Liver (tissue), 9 donors: ENCODE measurements around the gene ZNF813. TPM values are rescaled to one million over a fixed set of nuclear protein-coding genes. Genes with fewer than 3 reads are reported as not detected.

Source experiments
- DNase-seq: peaks from one replicate; pipeline ENCODE4 v3.0.0-alpha.2; 2017; ENCODE audit warnings: low spot score
- H3K27ac ChIP-seq, 2 donors: one replicate each; pipeline ENCODE4 v1.7.0; 2013; ENCODE audit warnings: inconsistent platforms in 2 of 2, low read length in 2 of 2, control low read depth in 1 of 2, low read depth in 1 of 2, mild to moderate bottlenecking in 1 of 2
- H3K27me3 ChIP-seq, 4 donors: one replicate each; pipeline versions ENCODE4 v1.6.1 to v1.7.0; 2013; ENCODE audit warnings: low read length in 3 of 4, inconsistent platforms in 1 of 4, mild to moderate bottlenecking in 1 of 4, moderate library complexity in 1 of 4; ENCODE audit not compliant: control insufficient read depth in 4 of 4, insufficient read depth in 4 of 4
- H3K36me3 ChIP-seq, 4 donors: one replicate each; pipeline versions ENCODE4 v1.6.1 to v1.7.0; 2013; ENCODE audit warnings: low read length in 3 of 4, mild to moderate bottlenecking in 3 of 4, low read depth in 1 of 4, moderate library complexity in 1 of 4; ENCODE audit not compliant: control insufficient read depth in 4 of 4, insufficient read depth in 3 of 4
- H3K4me1 ChIP-seq, 4 donors: one replicate each; pipeline versions ENCODE4 v1.6.1 to v1.7.0; 2013; ENCODE audit warnings: low read length in 3 of 4, mild to moderate bottlenecking in 3 of 4, moderate library complexity in 1 of 4; ENCODE audit not compliant: control insufficient read depth in 4 of 4, insufficient read depth in 4 of 4
- H3K4me3 ChIP-seq, 3 donors: one replicate each; pipeline versions ENCODE4 v1.6.1 to v1.7.0; 2013; ENCODE audit warnings: low read length in 3 of 3, control low read depth in 1 of 3, low read depth in 1 of 3, mild to moderate bottlenecking in 1 of 3
- H3K9ac ChIP-seq, 2 donors: one replicate each; pipeline ENCODE4 v1.7.0; 2013; ENCODE audit warnings: low read length in 2 of 2, mild to moderate bottlenecking in 2 of 2, moderate library complexity in 2 of 2, control low read depth in 1 of 2, low read depth in 1 of 2
- H3K9me3 ChIP-seq, 4 donors: one replicate each; pipeline versions ENCODE4 v1.6.1 to v1.7.0; 2013; ENCODE audit warnings: low read length in 3 of 4; ENCODE audit not compliant: control insufficient read depth in 4 of 4
- EGR1 ChIP-seq, 2 donors: IDR thresholded peaks; 2 replicates each; pipeline ENCODE4 v1.6.1; 2016 to 2018; ENCODE audit warnings: antibody characterized with exemption in 2 of 2, low read depth in 2 of 2
- FOXA1 ChIP-seq: IDR thresholded peaks from 2 replicates; pipeline ENCODE4 v1.6.1; 2016; ENCODE audit warnings: antibody characterized with exemption
- FOXA2 ChIP-seq: IDR thresholded peaks from 2 replicates; pipeline ENCODE4 v1.6.1; 2016; ENCODE audit warnings: antibody characterized with exemption
- HNF4A ChIP-seq, 2 donors: conservative IDR thresholded peaks; 2 replicates each; pipeline ENCODE4 v1.6.1; 2016; ENCODE audit warnings: antibody characterized with exemption in 2 of 2, mild to moderate bottlenecking in 2 of 2
- HNF4G ChIP-seq: IDR thresholded peaks from 2 replicates; pipeline ENCODE4 v1.6.1; 2016; ENCODE audit warnings: antibody characterized with exemption
- JUND ChIP-seq, 2 donors: IDR thresholded peaks; 2 replicates each; pipeline ENCODE4 v1.6.1; 2016; ENCODE audit warnings: antibody characterized with exemption in 2 of 2
- NR2F2 ChIP-seq: IDR thresholded peaks from 2 replicates; pipeline ENCODE4 v1.6.1; 2016; ENCODE audit warnings: antibody characterized with exemption
- RXRA ChIP-seq, 2 donors: IDR thresholded peaks; 2 replicates each; pipeline ENCODE4 v1.6.1; 2017 to 2018; ENCODE audit warnings: antibody characterized with exemption in 2 of 2, mild to moderate bottlenecking in 1 of 2
- SP1 ChIP-seq: IDR thresholded peaks from 2 replicates; pipeline ENCODE4 v1.6.1; 2018; ENCODE audit warnings: antibody characterized with exemption, mild to moderate bottlenecking
- TAF1 ChIP-seq: conservative IDR thresholded peaks from 2 replicates; pipeline ENCODE4 v1.6.1; 2016; ENCODE audit warnings: antibody characterized with exemption, mild to moderate bottlenecking
- YY1 ChIP-seq: IDR thresholded peaks from 2 replicates; pipeline ENCODE4 v1.6.1; 2016; ENCODE audit warnings: antibody characterized with exemption, mild to moderate bottlenecking
- WGBS: extraction: QIAGEN DNeasy Blood & Tissue Kit; methylation state at CpG from one replicate; pipeline ENCODE4 v1.1.7; 2013; 5-methylcytosine and 5-hydroxymethylcytosine counted together
- polyA plus RNA-seq, 2 donors: library from polyadenylated mRNA; stranded (reverse) in 1 of 2; unstranded in 1 of 2; fragments of 200-250 nt in 1 of 2; fragments of >200 nt in 1 of 2; fragmentation: Nextera tagmentation in 1 of 2; extraction: Ambion mirVana in 1 of 2; gene quantifications; one replicate each; pipeline versions ENCODE4 v1.2.1 to v1.2.3, GENCODE V29; 2013 to 2015
- total RNA-seq, 2 donors: library from RNA; depleted of rRNA; stranded (reverse); fragments of >200 nt; gene quantifications; one replicate each; pipeline ENCODE4 v1.2.3, GENCODE V29; 2014
- TF ChIP-seq, protein P1 (sequence below): IDR thresholded peaks from 2 replicates; pipeline ENCODE4 v1.6.1; 2016; ENCODE audit warnings: antibody characterized with exemption
- TF ChIP-seq, protein P2 (sequence below): fragments of 150-350 bp; IDR thresholded peaks from 2 replicates; pipeline ENCODE4 v1.5.1; 2017; ENCODE audit warnings: improper control_type of control experiment, low read depth, low read length; ENCODE audit not compliant: missing input control
- TF ChIP-seq, protein P3 (sequence below): IDR thresholded peaks from 2 replicates; pipeline ENCODE4 v1.6.1; 2016; ENCODE audit warnings: antibody characterized with exemption, mild to moderate bottlenecking
- TF ChIP-seq, protein P4 (sequence below): IDR thresholded peaks from 2 replicates; pipeline ENCODE4 v1.6.1; 2016; ENCODE audit warnings: antibody characterized with exemption
- TF ChIP-seq, protein P5 (sequence below): IDR thresholded peaks from 2 replicates; pipeline ENCODE4 v1.6.1; 2016; ENCODE audit warnings: antibody characterized with exemption
- donor health status: healthy.
- donor health status: healthy.
- donor health status: healthy.
- donor health status: healthy.
- donor health status: healthy.

ZNF813 gene
- total and polyA plus RNA-seq, 4 donors, result 0.35 to 4.1 (median 1.2) TPM

DNA sequence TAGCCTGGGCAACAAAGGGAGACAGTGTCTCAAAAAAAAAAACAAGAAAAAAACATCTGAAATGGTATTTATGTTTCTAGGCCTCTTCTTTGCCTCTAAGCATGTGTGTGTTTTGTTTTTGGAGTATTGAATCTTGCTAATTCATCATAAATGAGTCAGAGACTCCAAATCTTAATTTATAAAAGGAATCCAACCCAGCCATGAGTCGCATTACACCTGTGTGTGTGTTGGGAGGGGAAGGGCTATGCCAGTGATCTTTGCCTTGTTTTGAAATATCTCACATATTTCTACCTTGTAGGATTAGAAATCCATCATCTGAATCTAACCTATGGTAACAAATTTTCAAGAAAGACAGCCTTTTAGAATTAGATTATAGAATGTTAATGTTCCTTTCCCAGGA is 74.4 kb downstream of the ZNF813 start:
- 87% methylated on average over 1 of the region's 1 CpG for WGBS
- Histone ChIP-seq H3K27ac (no peak overlapping the region), H3K27me3 (no peaks in the 10 kb centered on the region), H3K9me3 (peaks cover 0 to 3% (median under 1%) of the 10 kb centered on the region in 4 donors), H3K36me3 (peaks cover 0 to 2% (median under 1%) of the 10 kb centered on the region in 4 donors), H3K9ac (no peak overlapping the region), H3K4me3 (no peak overlapping the region), H3K4me1 (peaks cover 0 to 2% (median 0%) of the 10 kb centered on the region in 4 donors)
- no peak for DNase-seq
- TF ChIP-seq SP1 (no peak), FOXA1 (no peak), EGR1 (IDR thresholded peaks at IDR 0.05; ENCODE audit: low read depth in 2 of 2) (no peak), RXRA (IDR thresholded peaks at IDR 0.05) (no peak), YY1 (no peak), HNF4A (conservative IDR thresholded peaks at IDR 0.05) (no peak), HNF4G (no peak), FOXA2 (no peak), JUND (IDR thresholded peaks at IDR 0.05) (no peak)
- TF ChIP-seq, protein P1, sequence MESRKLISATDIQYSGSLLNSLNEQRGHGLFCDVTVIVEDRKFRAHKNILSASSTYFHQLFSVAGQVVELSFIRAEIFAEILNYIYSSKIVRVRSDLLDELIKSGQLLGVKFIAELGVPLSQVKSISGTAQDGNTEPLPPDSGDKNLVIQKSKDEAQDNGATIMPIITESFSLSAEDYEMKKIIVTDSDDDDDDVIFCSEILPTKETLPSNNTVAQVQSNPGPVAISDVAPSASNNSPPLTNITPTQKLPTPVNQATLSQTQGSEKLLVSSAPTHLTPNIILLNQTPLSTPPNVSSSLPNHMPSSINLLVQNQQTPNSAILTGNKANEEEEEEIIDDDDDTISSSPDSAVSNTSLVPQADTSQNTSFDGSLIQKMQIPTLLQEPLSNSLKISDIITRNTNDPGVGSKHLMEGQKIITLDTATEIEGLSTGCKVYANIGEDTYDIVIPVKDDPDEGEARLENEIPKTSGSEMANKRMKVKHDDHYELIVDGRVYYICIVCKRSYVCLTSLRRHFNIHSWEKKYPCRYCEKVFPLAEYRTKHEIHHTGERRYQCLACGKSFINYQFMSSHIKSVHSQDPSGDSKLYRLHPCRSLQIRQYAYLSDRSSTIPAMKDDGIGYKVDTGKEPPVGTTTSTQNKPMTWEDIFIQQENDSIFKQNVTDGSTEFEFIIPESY, result no peak
- TF ChIP-seq, protein P2, sequence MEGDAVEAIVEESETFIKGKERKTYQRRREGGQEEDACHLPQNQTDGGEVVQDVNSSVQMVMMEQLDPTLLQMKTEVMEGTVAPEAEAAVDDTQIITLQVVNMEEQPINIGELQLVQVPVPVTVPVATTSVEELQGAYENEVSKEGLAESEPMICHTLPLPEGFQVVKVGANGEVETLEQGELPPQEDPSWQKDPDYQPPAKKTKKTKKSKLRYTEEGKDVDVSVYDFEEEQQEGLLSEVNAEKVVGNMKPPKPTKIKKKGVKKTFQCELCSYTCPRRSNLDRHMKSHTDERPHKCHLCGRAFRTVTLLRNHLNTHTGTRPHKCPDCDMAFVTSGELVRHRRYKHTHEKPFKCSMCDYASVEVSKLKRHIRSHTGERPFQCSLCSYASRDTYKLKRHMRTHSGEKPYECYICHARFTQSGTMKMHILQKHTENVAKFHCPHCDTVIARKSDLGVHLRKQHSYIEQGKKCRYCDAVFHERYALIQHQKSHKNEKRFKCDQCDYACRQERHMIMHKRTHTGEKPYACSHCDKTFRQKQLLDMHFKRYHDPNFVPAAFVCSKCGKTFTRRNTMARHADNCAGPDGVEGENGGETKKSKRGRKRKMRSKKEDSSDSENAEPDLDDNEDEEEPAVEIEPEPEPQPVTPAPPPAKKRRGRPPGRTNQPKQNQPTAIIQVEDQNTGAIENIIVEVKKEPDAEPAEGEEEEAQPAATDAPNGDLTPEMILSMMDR, result no peak
- TF ChIP-seq, protein P3, sequence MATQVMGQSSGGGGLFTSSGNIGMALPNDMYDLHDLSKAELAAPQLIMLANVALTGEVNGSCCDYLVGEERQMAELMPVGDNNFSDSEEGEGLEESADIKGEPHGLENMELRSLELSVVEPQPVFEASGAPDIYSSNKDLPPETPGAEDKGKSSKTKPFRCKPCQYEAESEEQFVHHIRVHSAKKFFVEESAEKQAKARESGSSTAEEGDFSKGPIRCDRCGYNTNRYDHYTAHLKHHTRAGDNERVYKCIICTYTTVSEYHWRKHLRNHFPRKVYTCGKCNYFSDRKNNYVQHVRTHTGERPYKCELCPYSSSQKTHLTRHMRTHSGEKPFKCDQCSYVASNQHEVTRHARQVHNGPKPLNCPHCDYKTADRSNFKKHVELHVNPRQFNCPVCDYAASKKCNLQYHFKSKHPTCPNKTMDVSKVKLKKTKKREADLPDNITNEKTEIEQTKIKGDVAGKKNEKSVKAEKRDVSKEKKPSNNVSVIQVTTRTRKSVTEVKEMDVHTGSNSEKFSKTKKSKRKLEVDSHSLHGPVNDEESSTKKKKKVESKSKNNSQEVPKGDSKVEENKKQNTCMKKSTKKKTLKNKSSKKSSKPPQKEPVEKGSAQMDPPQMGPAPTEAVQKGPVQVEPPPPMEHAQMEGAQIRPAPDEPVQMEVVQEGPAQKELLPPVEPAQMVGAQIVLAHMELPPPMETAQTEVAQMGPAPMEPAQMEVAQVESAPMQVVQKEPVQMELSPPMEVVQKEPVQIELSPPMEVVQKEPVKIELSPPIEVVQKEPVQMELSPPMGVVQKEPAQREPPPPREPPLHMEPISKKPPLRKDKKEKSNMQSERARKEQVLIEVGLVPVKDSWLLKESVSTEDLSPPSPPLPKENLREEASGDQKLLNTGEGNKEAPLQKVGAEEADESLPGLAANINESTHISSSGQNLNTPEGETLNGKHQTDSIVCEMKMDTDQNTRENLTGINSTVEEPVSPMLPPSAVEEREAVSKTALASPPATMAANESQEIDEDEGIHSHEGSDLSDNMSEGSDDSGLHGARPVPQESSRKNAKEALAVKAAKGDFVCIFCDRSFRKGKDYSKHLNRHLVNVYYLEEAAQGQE, result no peak
- TF ChIP-seq, protein P4, sequence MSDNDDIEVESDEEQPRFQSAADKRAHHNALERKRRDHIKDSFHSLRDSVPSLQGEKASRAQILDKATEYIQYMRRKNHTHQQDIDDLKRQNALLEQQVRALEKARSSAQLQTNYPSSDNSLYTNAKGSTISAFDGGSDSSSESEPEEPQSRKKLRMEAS, result no peak
- TF ChIP-seq, protein P5, sequence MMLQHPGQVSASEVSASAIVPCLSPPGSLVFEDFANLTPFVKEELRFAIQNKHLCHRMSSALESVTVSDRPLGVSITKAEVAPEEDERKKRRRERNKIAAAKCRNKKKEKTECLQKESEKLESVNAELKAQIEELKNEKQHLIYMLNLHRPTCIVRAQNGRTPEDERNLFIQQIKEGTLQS, result no peak

DNA sequence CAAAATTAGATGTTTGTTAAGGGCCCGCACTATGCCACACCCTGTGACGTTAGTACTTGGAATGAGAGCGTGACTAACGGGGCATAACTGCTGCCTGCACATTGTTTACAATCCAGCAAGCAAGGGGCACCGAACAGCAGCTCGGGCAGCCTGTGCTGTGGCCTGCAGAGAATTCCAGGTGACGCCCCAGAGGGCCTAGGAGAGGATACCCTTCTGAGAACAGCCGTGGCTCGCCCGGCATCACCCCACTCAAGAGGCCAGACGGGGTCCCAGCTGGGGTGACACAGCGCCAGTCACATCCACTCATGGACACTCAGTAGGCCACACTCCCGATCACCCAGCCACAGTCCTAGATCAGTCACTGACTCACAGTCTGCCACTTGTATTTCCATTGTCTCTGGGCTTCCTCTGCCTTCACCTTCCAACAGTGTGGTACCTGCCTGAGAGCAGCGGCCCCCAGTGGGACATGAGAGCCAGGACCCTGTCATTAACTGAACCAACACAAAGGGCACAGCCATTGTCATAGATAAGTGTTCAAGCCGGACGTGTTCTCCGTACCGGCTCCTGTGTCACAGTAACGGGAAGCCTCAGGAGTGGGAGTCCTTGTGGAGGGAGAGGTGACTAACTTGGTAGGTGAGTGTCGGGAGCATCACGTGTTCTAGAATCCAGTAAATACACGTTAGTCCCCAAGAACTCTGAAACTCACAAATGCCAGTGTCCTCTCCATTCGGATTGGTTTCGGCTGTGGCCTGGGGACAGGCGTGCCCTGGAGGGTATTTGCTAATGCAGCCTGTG is 77.9 kb downstream of the ZNF813 start:
- no peak overlapping the region for H3K9ac ChIP-seq
- DNase-seq, result no peak
- H3K9me3 ChIP-seq, result peaks cover 0 to 3% (median 0%) of the 10 kb centered on the region in 4 donors
- H3K4me1 ChIP-seq, result no peaks in the 10 kb centered on the region
- H3K27ac ChIP-seq, result no peak overlapping the region
- H3K27me3 ChIP-seq, result no peaks in the 10 kb centered on the region
- WGBS, result 92% methylated on average over 25 of the region's 25 CpGs
- H3K36me3 ChIP-seq, result peaks cover 0 to 2% (median under 1%) of the 10 kb centered on the region in 4 donors
- H3K4me3 ChIP-seq, result no peak overlapping the region
- no peak for TF ChIP-seq HNF4A (conservative IDR thresholded peaks at IDR 0.05)
- no peak for TF ChIP-seq NR2F2
- no peak for TF ChIP-seq TAF1
- TF ChIP-seq HNF4G, result no peak
- TF ChIP-seq, protein P5, result no peak
